ENCODE measurements around the gene ANK3. TPM values are rescaled to one million over a fixed set of nuclear protein-coding genes. Genes with fewer than 3 reads are reported as not detected.

ANK3 gene
- total RNA-seq, 1 experiment from 2014 or later: 15.3 TPM

DNA sequence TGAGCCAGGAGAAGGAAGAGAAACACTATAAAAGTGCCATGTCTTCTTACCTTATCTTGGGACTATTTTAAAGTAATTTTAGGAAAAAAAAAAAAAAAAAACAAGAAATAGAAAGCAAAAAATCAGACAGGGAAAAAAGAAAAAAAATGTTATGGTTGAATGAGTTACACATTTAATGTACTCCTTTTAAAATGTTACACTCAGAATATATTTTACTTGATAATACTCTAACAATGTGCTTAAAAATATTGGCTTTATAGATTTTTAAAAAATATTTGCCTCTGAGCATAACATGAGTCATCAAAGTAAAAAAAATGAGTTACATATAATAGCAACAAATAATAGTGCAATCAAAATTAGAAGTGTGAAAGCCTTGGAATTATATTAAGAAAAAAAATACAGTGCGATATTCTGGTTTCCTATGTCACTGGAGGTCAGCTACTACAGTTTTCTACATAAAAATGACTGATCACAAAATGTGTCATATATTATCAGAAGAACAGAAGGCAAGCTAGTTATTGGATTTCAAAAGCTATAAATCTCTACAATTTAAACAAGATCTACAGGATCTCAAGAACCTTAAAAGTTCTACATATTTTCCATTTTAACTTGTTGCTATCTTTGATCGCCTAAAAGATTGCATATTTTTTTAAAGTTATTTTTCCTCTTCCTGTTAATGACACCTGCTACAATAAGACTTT is 252.2 kb downstream of the ANK3 start:
- ChIA-PET CTCF (no interaction called here), POLR2A (no interaction called here), RAD21 (ENCODE audit: low non-redundant PET in 1 of 2, low total read pairs in 2 of 2, uncharacterized antibody in 2 of 2, unreplicated experiment in 2 of 2) (no interaction called here)
- no peak overlapping the region for H3K4me2 ChIP-seq (ENCODE audit: low read length)
- H4K20me1 ChIP-seq (ENCODE audit: insufficient read depth): no peaks in the 10 kb centered on the region
- ATAC-seq (no peak), DNase-seq (ENCODE audit: low read depth, low spot score) (no peak)
- H3K79me2 ChIP-seq (ENCODE audit: insufficient read depth, low read length): no peaks in the 10 kb centered on the region
- H3K27me3 ChIP-seq (ENCODE audit: insufficient read depth, low read length): no peaks in the 10 kb centered on the region
- intact Hi-C loops (cut with micrococcal nuclease): no loop called here
- H3K9me3 ChIP-seq (ENCODE audit: control insufficient read depth in 1 of 2, insufficient read depth in 1 of 2, low read depth in 1 of 2, low read length in 2 of 2): no peaks in the 10 kb centered on the region
- H2AFZ ChIP-seq (ENCODE audit: low read depth, low read length, poor library complexity, severe bottlenecking): no peak overlapping the region
- BruUV-seq (replicated peaks): no TSS peak
- H3K4me1 ChIP-seq (ENCODE audit: control insufficient read depth in 1 of 2, insufficient read depth in 2 of 2, low read length in 2 of 2): peaks cover 9 to 23% of the 10 kb centered on the region in 2 experiments; a peak in 3 of 4 replicates
- TF ChIP-seq EZH2 (IDR thresholded peaks at IDR 0.05) (no peak), MAX (IDR thresholded peaks at IDR 0.05) (no peak), EGR1 (IDR thresholded peaks at IDR 0.05; ENCODE audit: low read depth) (no peak), ZNF274 (IDR thresholded peaks at IDR 0.05; ENCODE audit: low read depth, low read length) (no peak), RAD21 (IDR thresholded peaks at IDR 0.05; ENCODE audit: low read depth) (no peak), EZH2phosphoT487 (IDR thresholded peaks at IDR 0.05; ENCODE audit: borderline replicate concordance) (no peak)
- no peak overlapping the region for H3K9ac ChIP-seq (ENCODE audit: low read length)
- no peak overlapping the region for H3K4me3 ChIP-seq (replicated peaks in 1 of 2; ENCODE audit: low read depth in 1 of 2, low read length in 2 of 2)
- H3K9me2 ChIP-seq (ENCODE audit: insufficient read depth): no peaks in the 10 kb centered on the region
- no peaks in the 10 kb centered on the region for H3K36me3 ChIP-seq (ENCODE audit: control insufficient read depth in 1 of 2, insufficient read depth in 2 of 2, low read length in 2 of 2)
- no peak overlapping the region for H3K27ac ChIP-seq (ENCODE audit: low read depth, low read length)

GRCh38 chr10:60135020-60135419 is 254.7 kb downstream of the ANK3 start:
- Histone ChIP-seq H3K4me2 (ENCODE audit: low read length) (no peak overlapping the region), H3K9ac (ENCODE audit: low read length) (no peak overlapping the region), H3K9me3 (ENCODE audit: control insufficient read depth in 1 of 2, insufficient read depth in 1 of 2, low read depth in 1 of 2, low read length in 2 of 2) (no peaks in the 10 kb centered on the region), H4K20me1 (ENCODE audit: insufficient read depth) (no peaks in the 10 kb centered on the region), H3K9me2 (ENCODE audit: insufficient read depth) (no peaks in the 10 kb centered on the region), H3K36me3 (ENCODE audit: control insufficient read depth in 1 of 2, insufficient read depth in 2 of 2, low read length in 2 of 2) (no peaks in the 10 kb centered on the region), H3K4me1 (ENCODE audit: control insufficient read depth in 1 of 2, insufficient read depth in 2 of 2, low read length in 2 of 2) (peaks cover 6 to 13% of the 10 kb centered on the region in 2 experiments), H3K79me2 (ENCODE audit: insufficient read depth, low read length) (no peaks in the 10 kb centered on the region), H2AFZ (ENCODE audit: low read depth, low read length, poor library complexity, severe bottlenecking) (no peak overlapping the region), H3K27me3 (ENCODE audit: insufficient read depth, low read length) (no peaks in the 10 kb centered on the region), H3K4me3 (replicated peaks in 1 of 2; ENCODE audit: low read depth in 1 of 2, low read length in 2 of 2) (no peak overlapping the region), H3K27ac (ENCODE audit: low read depth, low read length) (no peak overlapping the region)
- POLR2A ChIA-PET: no interaction called here
- ATAC-seq (no peak), DNase-seq (ENCODE audit: low read depth, low spot score) (no peak)
- TF ChIP-seq EZH2 (IDR thresholded peaks at IDR 0.05): no peak
- TF ChIP-seq SRF (IDR thresholded peaks at IDR 0.05; ENCODE audit: low read depth): no peak
- TF ChIP-seq ZBTB33 (IDR thresholded peaks at IDR 0.05; ENCODE audit: extremely low read depth, insufficient replicate concordance, low read length): no peak
- TF ChIP-seq YY1 (IDR thresholded peaks at IDR 0.05; ENCODE audit: extremely low read depth, insufficient replicate concordance, low read depth, low read length): no peak
- no peak for TF ChIP-seq EZH2phosphoT487 (IDR thresholded peaks at IDR 0.05; ENCODE audit: borderline replicate concordance)
- TF ChIP-seq POLR2A (IDR thresholded peaks at IDR 0.05; ENCODE audit: borderline replicate concordance, extremely low read depth, insufficient read depth, insufficient read length): no peak
- no peak for TF ChIP-seq ELF1 (IDR thresholded peaks at IDR 0.05; ENCODE audit: borderline replicate concordance, low read depth)
- no peak for TF ChIP-seq CTCF (IDR thresholded peaks at IDR 0.05 in 2 of 3, conservative IDR thresholded peaks at IDR 0.05 in 1 of 3; ENCODE audit: borderline replicate concordance in 1 of 3, insufficient read depth in 1 of 3, low read depth in 2 of 3, low read length in 2 of 3)
- BruUV-seq (replicated peaks): no TSS peak
- RAD21 ChIA-PET (ENCODE audit: low non-redundant PET in 1 of 2, low total read pairs in 2 of 2, uncharacterized antibody in 2 of 2, unreplicated experiment in 2 of 2): no interaction called here
- CTCF ChIA-PET: no interaction called here
- intact Hi-C loops (cut with micrococcal nuclease): no loop called here
